Parathyroid adenoma (tissue), 2 donors: ENCODE measurements around the gene MEIS2.

Experiments used
- H2AFZ ChIP-seq: fragments of 300-600 bp; sonication (generic); one replicate; pipeline ENCODE4 v1.7.0; 2017; ENCODE audit warnings: antibody characterized with exemption, mild to moderate bottlenecking
- H3K27ac ChIP-seq: fragments of 300-600 bp; sonication (generic); one replicate; pipeline ENCODE4 v1.7.0; 2017
- H3K27me3 ChIP-seq: fragments of 300-600 bp; sonication (generic); one replicate; pipeline ENCODE4 v1.7.0; 2017; ENCODE audit warnings: low read length; ENCODE audit not compliant: control insufficient read depth, insufficient read depth
- H3K36me3 ChIP-seq: fragments of 300-600 bp; sonication (generic); one replicate; pipeline ENCODE4 v1.7.0; 2017; ENCODE audit warnings: low read length; ENCODE audit not compliant: control insufficient read depth, insufficient read depth
- H3K4me1 ChIP-seq: fragments of 300-600 bp; sonication (generic); one replicate; pipeline ENCODE4 v1.7.0; 2017; ENCODE audit warnings: control low read depth
- H3K4me2 ChIP-seq: fragments of 300-600 bp; sonication (generic); one replicate; pipeline ENCODE4 v1.7.0; 2017; ENCODE audit warnings: low read length
- H3K4me3 ChIP-seq: fragments of 300-600 bp; sonication (generic); one replicate; pipeline ENCODE4 v1.7.0; 2017; ENCODE audit warnings: low read depth, low read length
- H3K79me2 ChIP-seq: fragments of 300-600 bp; sonication (generic); one replicate; pipeline ENCODE4 v1.7.0; 2017; ENCODE audit warnings: control low read depth
- H3K9ac ChIP-seq: fragments of 300-600 bp; sonication (generic); one replicate; pipeline ENCODE4 v1.7.0; 2017; ENCODE audit warnings: mild to moderate bottlenecking
- H3K9me3 ChIP-seq: fragments of 300-600 bp; sonication (generic); one replicate; pipeline ENCODE4 v1.7.0; 2017; ENCODE audit warnings: low read length; ENCODE audit not compliant: control insufficient read depth
- CTCF ChIP-seq: fragments of 300-600 bp; sonication (generic); IDR thresholded peaks from one replicate; pipeline ENCODE4 v1.7.0; 2017; ENCODE audit warnings: antibody characterized with exemption, mild to moderate bottlenecking
- donor health status: primary hyperparathyroidism.

Gene MEIS2

GRCh38 chr15:36925653-36926426 is 174.5 kb downstream of the MEIS2 start:
- Histone ChIP-seq H3K79me2 (no peaks in the 10 kb centered on the region), H3K4me2 (no peak overlapping the region), H3K9me3 (no peaks in the 10 kb centered on the region), H3K4me1 (no peaks in the 10 kb centered on the region), H2AFZ (no peak overlapping the region), H3K27me3 (no peaks in the 10 kb centered on the region), H3K4me3 (no peak overlapping the region), H3K9ac (no peak overlapping the region), H3K36me3 (no peaks in the 10 kb centered on the region), H3K27ac (no peak overlapping the region)
- TF ChIP-seq CTCF = no peak

DNA sequence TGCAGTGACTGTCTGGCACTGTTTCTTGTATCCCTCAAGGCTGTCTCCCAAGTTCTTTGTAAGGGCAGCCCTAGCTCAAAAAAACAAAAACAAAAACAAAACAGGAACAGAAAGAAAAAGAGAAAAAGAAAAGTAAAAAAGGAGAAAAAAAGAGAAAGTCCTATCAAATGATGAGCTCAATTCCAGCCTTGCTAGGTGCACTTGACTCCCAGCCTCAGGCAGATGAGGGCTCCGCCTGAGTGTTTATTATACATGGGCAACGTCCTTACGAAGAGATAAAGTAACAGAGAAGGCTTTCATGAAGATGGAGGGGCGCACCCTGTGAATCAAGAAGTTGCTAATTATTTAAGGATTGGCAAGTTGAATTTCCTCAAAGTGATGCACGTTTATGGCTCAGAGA is 175.3 kb downstream of the MEIS2 start:
- Histone ChIP-seq H3K27me3 (no peaks in the 10 kb centered on the region), H3K79me2 (no peaks in the 10 kb centered on the region), H3K27ac (no peak overlapping the region), H3K4me3 (no peak overlapping the region), H3K4me1 (no peaks in the 10 kb centered on the region), H2AFZ (no peak overlapping the region), H3K9ac (no peak overlapping the region), H3K36me3 (no peaks in the 10 kb centered on the region), H3K9me3 (no peaks in the 10 kb centered on the region), H3K4me2 (no peak overlapping the region)
- TF ChIP-seq CTCF = no peak

- Histone ChIP-seq H3K4me1 (no peaks in the 10 kb centered on the region), H3K9ac (no peak overlapping the region), H3K4me2 (no peak overlapping the region), H2AFZ (no peak overlapping the region), H3K27ac (no peak overlapping the region), H3K36me3 (no peaks in the 10 kb centered on the region), H3K79me2 (no peaks in the 10 kb centered on the region), H3K9me3 (no peaks in the 10 kb centered on the region), H3K4me3 (no peak overlapping the region), H3K27me3 (no peaks in the 10 kb centered on the region)
- no peak for TF ChIP-seq CTCF
These were observed 176.3 kb downstream of the MEIS2 start for GRCh38 chr15:36924034-36924433.

DNA sequence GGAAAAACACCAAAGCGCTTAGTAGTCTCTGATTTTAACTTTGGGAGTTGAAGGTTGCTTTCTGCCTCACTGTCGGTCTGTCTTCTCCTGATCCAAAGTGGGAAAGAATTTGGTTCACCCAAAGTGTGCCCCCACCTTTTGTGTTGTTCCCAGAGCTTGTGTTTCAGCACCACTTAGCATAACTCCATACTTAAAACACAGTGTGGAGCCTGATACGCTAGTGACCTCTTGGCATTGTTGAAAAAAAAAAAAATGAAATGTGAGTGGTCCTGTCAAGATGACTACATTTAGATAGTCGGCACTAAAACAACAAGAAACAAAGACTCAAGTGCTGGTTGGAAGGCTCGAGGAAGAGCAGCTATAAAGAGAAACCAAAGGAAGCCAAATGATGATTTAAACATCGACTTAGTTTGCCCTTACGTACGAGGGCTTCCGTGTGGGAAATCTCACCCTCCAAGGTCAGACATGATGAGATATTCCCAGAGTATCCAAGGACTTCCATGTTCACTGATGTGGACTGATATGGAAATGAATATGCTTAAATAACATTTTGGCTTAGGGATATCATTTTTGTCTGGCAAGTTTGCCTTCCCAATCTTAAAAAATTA is 178.8 kb downstream of the MEIS2 start:
- Histone ChIP-seq H3K9ac (no peak overlapping the region), H3K4me3 (no peak overlapping the region), H3K4me2 (no peak overlapping the region), H3K27me3 (no peaks in the 10 kb centered on the region), H3K27ac (no peak overlapping the region), H3K9me3 (no peaks in the 10 kb centered on the region), H3K79me2 (no peaks in the 10 kb centered on the region), H3K36me3 (no peaks in the 10 kb centered on the region), H3K4me1 (no peaks in the 10 kb centered on the region), H2AFZ (no peak overlapping the region)
- TF ChIP-seq CTCF = no peak
